Esophagus muscularis mucosa (tissue), 3 donors: ENCODE measurements around the gene ROMO1.
"Not testable (repeated sequence)": the region's sequence is repeated elsewhere in the genome, so short reads cannot be mapped to it uniquely, and the experiment has no call there.

Source experiments
- CTCF ChIP-seq, 3 experiments: fragments of 200-600 bp in 2 of 3; fragments of 450-650 bp in 1 of 3; sonication (generic) in 2 of 3; IDR thresholded peaks; one replicate each; pipeline ENCODE4 v1.5.1; 2017 to 2019; ENCODE audit warnings: antibody characterized with exemption in 3 of 3, mild to moderate bottlenecking in 2 of 3, moderate library complexity in 1 of 3
- POLR2A ChIP-seq: fragments of 450-650 bp; IDR thresholded peaks from one replicate; pipeline ENCODE4 v1.6.1; 2017; ENCODE audit warnings: antibody characterized with exemption, moderate library complexity, mild to moderate bottlenecking, low read depth

- not testable (repeated sequence) for TF ChIP-seq CTCF (IDR thresholded peaks at IDR 0.05); POLR2A
These were observed 24.6 kb downstream of the ROMO1 start for GRCh38 chr20:35723652-35724320.
